HG03354 (cell line): Measurements from ENCODE around the gene TP53BP1.
A peak's percentile ranks its signal among the peaks of the same experiment; 100 is the strongest.

Experiments
- ATAC-seq: cut with Tn5 transposase; IDR thresholded peaks from one replicate; pipeline ENCODE4 v1.9.1; 2021; ENCODE audit warnings: mild to moderate bottlenecking; ENCODE audit not compliant: unreplicated experiment, poor library complexity, severe bottlenecking

The TP53BP1 gene

GRCh38 chr15:43522247-43522646, 29.3 kb upstream of the TP53BP1 start:
- no peak for ATAC-seq

GRCh38 chr15:43521419-43521818, 28.5 kb upstream of the TP53BP1 start:
- ATAC-seq: no peak

- no peak for ATAC-seq
Measured at GRCh38 chr15:43520138-43520537, 27.2 kb upstream of the TP53BP1 start.

GRCh38 chr15:43519196-43519595, 26.2 kb upstream of the TP53BP1 start:
- no peak for ATAC-seq

GRCh38 chr15:43518197-43518761, 25.3 kb upstream of the TP53BP1 start:
- no peak for ATAC-seq

GRCh38 chr15:43517354-43518196, 24.6 kb upstream of the TP53BP1 start, which contains the start of gene MAP1A:
Gene MAP1A (plus strand): TSS chr15:43517608. CDS start chr15:43521474, 3,866 bp downstream.
- ATAC-seq: no peak

GRCh38 chr15:43516801-43517353, 23.9 kb upstream of the TP53BP1 start:
- ATAC-seq: no peak

GRCh38 chr15:43516185-43516584, 23.2 kb upstream of the TP53BP1 start:
- no peak for ATAC-seq

- ATAC-seq: no peak
Measured at GRCh38 chr15:43515741-43516140, 22.8 kb upstream of the TP53BP1 start.

GRCh38 chr15:43514241-43515057, 21.5 kb upstream of the TP53BP1 start:
- ATAC-seq: no peak

GRCh38 chr15:43513550-43513949, 20.6 kb upstream of the TP53BP1 start:
- no peak for ATAC-seq

- no peak for ATAC-seq
Measured at GRCh38 chr15:43511012-43511885, 18.3 kb upstream of the TP53BP1 start.

- ATAC-seq: peak; percentile 96
Measured at GRCh38 chr15:43510200-43511011, 17.4 kb upstream of the TP53BP1 start.

- no peak for ATAC-seq
Measured at GRCh38 chr15:43509660-43510199, 16.8 kb upstream of the TP53BP1 start.

GRCh38 chr15:43508991-43509659, 16.2 kb upstream of the TP53BP1 start:
- no peak for ATAC-seq

GRCh38 chr15:43508421-43508820, 15.5 kb upstream of the TP53BP1 start:
- no peak for ATAC-seq

- ATAC-seq: no peak
Measured at GRCh38 chr15:43505738-43506137, 12.8 kb upstream of the TP53BP1 start.

- no peak for ATAC-seq
Measured at GRCh38 chr15:43499635-43500034, 6.7 kb upstream of the TP53BP1 start.
